ENCODE data around the gene ISG20L2.
A peak's percentile ranks its signal among the peaks of the same experiment; 100 is the strongest.

ISG20L2 gene

GRCh38 chr1:156704930-156705320 lies 23.6 kb downstream of the ISG20L2 start:
- DNase-seq: no peak
- H3K27ac Mint-ChIP-seq: no peak overlapping the region
- peak overlapping the region; percentile 15 for H3K4me3 Mint-ChIP-seq
- H3K36me3 Mint-ChIP-seq: no peaks in the 10 kb centered on the region
- peaks cover 27% of the 10 kb centered on the region for H3K4me1 Mint-ChIP-seq
- H3K27me3 Mint-ChIP-seq: peaks cover 84% of the 10 kb centered on the region
- CTCF ChIA-PET: interaction anchor here (1.0 to 12.1 kb wide), 9 partner anchors 10 to 205 kb away, joined by 3 to 237 read pairs (median 8); no protein-coding TSS in a partner anchor
- H3K9me3 Mint-ChIP-seq: no peaks in the 10 kb centered on the region

- H3K4me1 Mint-ChIP-seq: peaks cover 27% of the 10 kb centered on the region
- CTCF ChIA-PET: interaction anchor here (1.0 to 12.1 kb wide), 5 partner anchors 11 to 205 kb away, joined by 3 to 237 read pairs (median 7); no protein-coding TSS in a partner anchor
- H3K4me3 Mint-ChIP-seq: no peak overlapping the region
- no peaks in the 10 kb centered on the region for H3K9me3 Mint-ChIP-seq
- DNase-seq: no peak
- no peak overlapping the region for H3K27ac Mint-ChIP-seq
- H3K27me3 Mint-ChIP-seq: peaks cover 90% of the 10 kb centered on the region
- H3K36me3 Mint-ChIP-seq: no peaks in the 10 kb centered on the region
Observed at GRCh38 chr1:156704166-156704711, 24.3 kb downstream of the ISG20L2 start.

GRCh38 chr1:156703741-156704140 lies 24.8 kb downstream of the ISG20L2 start:
- DNase-seq: no peak

GRCh38 chr1:156703336-156703735 lies 25.2 kb downstream of the ISG20L2 start:
- H3K4me3 Mint-ChIP-seq: no peak overlapping the region
- CTCF ChIA-PET: interaction anchor here (1.0 to 12.1 kb wide), 6 partner anchors 12 to 79 kb away, joined by 3 to 237 read pairs (median 5); no protein-coding TSS in a partner anchor
- DNase-seq: no peak
- H3K36me3 Mint-ChIP-seq: no peaks in the 10 kb centered on the region
- H3K27me3 Mint-ChIP-seq: peaks cover 95% of the 10 kb centered on the region
- H3K4me1 Mint-ChIP-seq: peaks cover 27% of the 10 kb centered on the region
- no peak overlapping the region for H3K27ac Mint-ChIP-seq
- H3K9me3 Mint-ChIP-seq: no peaks in the 10 kb centered on the region

More at GRCh38 chr1:156703741-156704140, 24.8 kb downstream of the ISG20L2 start:
- CTCF ChIA-PET: interaction anchor here (1.0 to 12.1 kb wide), 6 partner anchors 12 to 80 kb away, joined by 3 to 237 read pairs (median 5); no protein-coding TSS in a partner anchor
- Mint-ChIP-seq H3K36me3 (no peaks in the 10 kb centered on the region), H3K9me3 (no peaks in the 10 kb centered on the region), H3K4me1 (peaks cover 27% of the 10 kb centered on the region), H3K27ac (no peak overlapping the region), H3K4me3 (no peak overlapping the region), H3K27me3 (peaks cover 94% of the 10 kb centered on the region)

GRCh38 chr1:156700736-156701531 lies 27.6 kb downstream of the ISG20L2 start:
- Mint-ChIP-seq H3K36me3 (no peaks in the 10 kb centered on the region), H3K27ac (no peak overlapping the region), H3K27me3 (peaks cover 90% of the 10 kb centered on the region), H3K4me1 (peaks cover 9% of the 10 kb centered on the region), H3K9me3 (no peaks in the 10 kb centered on the region), H3K4me3 (no peak overlapping the region)
- DNase-seq: no peak
- CTCF ChIA-PET: interaction anchor here (0.8 to 12.1 kb wide), 5 partner anchors 13 to 43 kb away, joined by 3 to 237 read pairs (median 10); no protein-coding TSS in a partner anchor

GRCh38 chr1:156698995-156699394 lies 29.6 kb downstream of the ISG20L2 start:
- Mint-ChIP-seq H3K4me1 (peaks cover 2% of the 10 kb centered on the region), H3K9me3 (no peaks in the 10 kb centered on the region), H3K36me3 (no peaks in the 10 kb centered on the region), H3K4me3 (no peak overlapping the region), H3K27ac (no peak overlapping the region), H3K27me3 (peaks cover 82% of the 10 kb centered on the region)
- no peak for DNase-seq
- CTCF ChIA-PET: interaction anchor here (1.2 to 12.1 kb wide), 3 partner anchors 12 to 27 kb away, joined by 3 to 237 read pairs (median 17); no protein-coding TSS in a partner anchor

- H3K9me3 Mint-ChIP-seq: no peaks in the 10 kb centered on the region
- no peak overlapping the region for H3K4me3 Mint-ChIP-seq
- CTCF ChIA-PET: interaction anchor here (3.7 to 12.1 kb wide), 2 partner anchors 10 to 28 kb away, joined by 17 to 237 read pairs; no protein-coding TSS in a partner anchor
- H3K27ac Mint-ChIP-seq: no peak overlapping the region
- H3K27me3 Mint-ChIP-seq: peaks cover 82% of the 10 kb centered on the region
- no peak for DNase-seq
- peaks cover 13% of the 10 kb centered on the region for H3K4me1 Mint-ChIP-seq
- no peaks in the 10 kb centered on the region for H3K36me3 Mint-ChIP-seq
Observed at GRCh38 chr1:156697481-156697880, 31.1 kb downstream of the ISG20L2 start.

- no peak for DNase-seq
- no peak overlapping the region for H3K4me3 Mint-ChIP-seq
- no peaks in the 10 kb centered on the region for H3K9me3 Mint-ChIP-seq
- H3K27ac Mint-ChIP-seq: no peak overlapping the region
- CTCF ChIA-PET: interaction anchor here (2.5 kb wide), 1 partner anchor 29 kb away, joined by 9 read pairs; no protein-coding TSS in a partner anchor
- H3K36me3 Mint-ChIP-seq: no peaks in the 10 kb centered on the region
- H3K4me1 Mint-ChIP-seq: peaks cover 21% of the 10 kb centered on the region
- peaks cover 82% of the 10 kb centered on the region for H3K27me3 Mint-ChIP-seq
Observed at GRCh38 chr1:156696755-156697154, 31.8 kb downstream of the ISG20L2 start.

GRCh38 chr1:156694690-156694962 lies 33.9 kb downstream of the ISG20L2 start:
- CTCF ChIA-PET: interaction anchor here (1.1 to 2.5 kb wide), 2 partner anchors 11 to 31 kb away, joined by 3 to 9 read pairs; partner anchors contain the start of gene CRABP2
- no peak overlapping the region for H3K4me3 Mint-ChIP-seq
- DNase-seq: no peak
- H3K27me3 Mint-ChIP-seq: peaks cover 84% of the 10 kb centered on the region
- H3K36me3 Mint-ChIP-seq: no peaks in the 10 kb centered on the region
- H3K27ac Mint-ChIP-seq: no peak overlapping the region
- no peaks in the 10 kb centered on the region for H3K9me3 Mint-ChIP-seq
- H3K4me1 Mint-ChIP-seq: peaks cover 23% of the 10 kb centered on the region

- H3K27me3 Mint-ChIP-seq: peaks cover 85% of the 10 kb centered on the region
- DNase-seq: no peak
- H3K4me3 Mint-ChIP-seq: no peak overlapping the region
- no peaks in the 10 kb centered on the region for H3K36me3 Mint-ChIP-seq
- CTCF ChIA-PET: interaction anchor here (1.1 to 10.0 kb wide), 4 partner anchors 12 to 33 kb away, joined by 3 to 224 read pairs (median 6); partner anchors contain the start of genes CRABP2, ISG20L2 and METTL25B
- H3K4me1 Mint-ChIP-seq: peaks cover 27% of the 10 kb centered on the region
- H3K27ac Mint-ChIP-seq: no peak overlapping the region
- H3K9me3 Mint-ChIP-seq: no peaks in the 10 kb centered on the region
Observed at GRCh38 chr1:156693848-156694689, 34.5 kb downstream of the ISG20L2 start.

- Mint-ChIP-seq H3K27me3 (peaks cover 85% of the 10 kb centered on the region), H3K4me3 (no peak overlapping the region), H3K9me3 (no peaks in the 10 kb centered on the region), H3K36me3 (no peaks in the 10 kb centered on the region), H3K4me1 (peaks cover 27% of the 10 kb centered on the region), H3K27ac (no peak overlapping the region)
- DNase-seq: peak; percentile 40
- CTCF ChIA-PET: interaction anchor here (1.2 to 11.3 kb wide), 3 partner anchors 10 to 34 kb away, joined by 3 to 237 read pairs (median 224); partner anchors contain the start of genes CRABP2, ISG20L2 and METTL25B
Observed at GRCh38 chr1:156692925-156693847, 35.4 kb downstream of the ISG20L2 start.

- Mint-ChIP-seq H3K27ac (no peak overlapping the region), H3K4me3 (no peak overlapping the region), H3K27me3 (peaks cover 87% of the 10 kb centered on the region), H3K9me3 (no peaks in the 10 kb centered on the region), H3K36me3 (no peaks in the 10 kb centered on the region), H3K4me1 (peaks cover 27% of the 10 kb centered on the region)
- CTCF ChIA-PET: interaction anchor here (1.4 to 11.3 kb wide), 3 partner anchors 11 to 34 kb away, joined by 5 to 237 read pairs (median 224); partner anchors contain the start of genes CRABP2, ISG20L2, METTL25B and NES
- DNase-seq: no peak
Observed at GRCh38 chr1:156692441-156692924, 36.1 kb downstream of the ISG20L2 start.
